Loucy (cell line): Measurements from ENCODE around the gene DAB1.

ENCODE experiments used
- H2AFZ ChIP-seq: fragments of 200-600 bp; sonication (generic); 2 replicates; pipeline ENCODE4 v1.6.0; 2016; ENCODE audit warnings: antibody characterized with exemption, mild to moderate bottlenecking, low read length, moderate library complexity
- H3F3A ChIP-seq: fragments of 200-600 bp; 2 replicates; pipeline ENCODE4 v1.6.0; 2016; ENCODE audit warnings: antibody characterized with exemption, low read depth, mild to moderate bottlenecking
- H3K27me3 ChIP-seq: fragments of 200-600 bp; sonication (generic); 2 replicates; pipeline ENCODE4 v1.6.1; 2014; ENCODE audit warnings: low read length, mild to moderate bottlenecking; ENCODE audit not compliant: insufficient read depth, poor library complexity, severe bottlenecking
- H3K36me3 ChIP-seq: fragments of 200-600 bp; sonication (generic); 2 replicates; pipeline ENCODE4 v1.6.1; 2016; ENCODE audit warnings: low read length; ENCODE audit not compliant: insufficient read depth
- H3K4me1 ChIP-seq: fragments of 200-600 bp; sonication (generic); 2 replicates; pipeline ENCODE4 v1.5.1; 2014; ENCODE audit warnings: low read length, mild to moderate bottlenecking; ENCODE audit not compliant: insufficient read depth, poor library complexity, severe bottlenecking
- H3K4me2 ChIP-seq: fragments of 200-600 bp; sonication (generic); 2 replicates; pipeline ENCODE4 v1.6.0; 2014; ENCODE audit warnings: antibody characterized with exemption, low read length, low read depth, mild to moderate bottlenecking; ENCODE audit not compliant: poor library complexity, severe bottlenecking
- H3K4me3 ChIP-seq: fragments of 200-600 bp; sonication (generic); 2 replicates; pipeline ENCODE4 v1.5.1; 2014; ENCODE audit warnings: low read length, mild to moderate bottlenecking, mixed read lengths; ENCODE audit not compliant: poor library complexity, severe bottlenecking
- H3K79me2 ChIP-seq: fragments of 200-600 bp; sonication (generic); 2 replicates; pipeline ENCODE4 v1.6.1; 2014; ENCODE audit warnings: low read length; ENCODE audit not compliant: insufficient read depth
- H3K9ac ChIP-seq: fragments of 200-600 bp; sonication (generic); 2 replicates; pipeline ENCODE4 v1.6.0; 2014; ENCODE audit warnings: mild to moderate bottlenecking, low read depth, low read length, moderate library complexity; ENCODE audit not compliant: poor library complexity, severe bottlenecking
- H3K9me2 ChIP-seq: fragments of 200-600 bp; sonication (generic); replicated peaks from 2 replicates; pipeline ENCODE4 v1.6.1; 2016; ENCODE audit warnings: low read depth, low read length, mixed read lengths
- H3K9me3 ChIP-seq: fragments of 200-600 bp; sonication (generic); 2 replicates; pipeline ENCODE4 v1.6.1; 2014; ENCODE audit warnings: mild to moderate bottlenecking, antibody characterized with exemption, low read length, low read depth; ENCODE audit not compliant: insufficient read depth
- H4K20me1 ChIP-seq: fragments of 200-600 bp; sonication (generic); 2 replicates; pipeline ENCODE4 v1.6.0; 2014; ENCODE audit warnings: antibody characterized with exemption, low read length, mild to moderate bottlenecking; ENCODE audit not compliant: insufficient read depth, poor library complexity, severe bottlenecking
- EZH2phosphoT487 ChIP-seq: fragments of 200-600 bp; IDR thresholded peaks from 2 replicates; pipeline ENCODE4 v1.6.1; 2018; ENCODE audit warnings: antibody characterized with exemption, mild to moderate bottlenecking, moderate library complexity, borderline replicate concordance
- TF ChIP-seq, protein P1 (sequence below): fragments of 200-600 bp; sonication (generic); conservative IDR thresholded peaks from 2 replicates; pipeline ENCODE4 v1.5.1; 2014; ENCODE audit warnings: mild to moderate bottlenecking, antibody characterized with exemption, low read length

Gene DAB1

DNA sequence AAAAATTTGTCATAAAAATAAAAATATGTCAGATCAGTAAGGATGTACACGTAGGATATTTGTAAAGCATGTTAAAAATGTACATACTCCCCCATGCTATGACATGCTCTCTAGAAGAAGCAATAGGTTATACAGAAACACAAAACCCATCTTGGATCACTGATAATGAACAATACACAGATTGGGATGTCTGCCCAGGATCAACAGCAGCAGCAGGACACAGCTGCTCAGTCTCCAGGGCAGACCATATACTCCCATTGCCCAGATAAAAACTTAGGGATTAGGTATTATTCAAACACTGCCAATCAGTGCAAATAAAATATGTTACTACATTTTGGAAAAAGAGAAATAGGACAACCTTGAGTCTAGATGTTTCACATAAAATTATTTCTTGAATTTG is 39.0 kb downstream of the DAB1 start:
- Histone ChIP-seq H3K4me2 (no peak overlapping the region), H3K79me2 (no peaks in the 10 kb centered on the region), H3K4me1 (no peaks in the 10 kb centered on the region), H4K20me1 (no peaks in the 10 kb centered on the region), H3K36me3 (no peaks in the 10 kb centered on the region), H3K9ac (no peak overlapping the region), H3K27me3 (no peaks in the 10 kb centered on the region), H3F3A (no peaks in the 10 kb centered on the region), H2AFZ (no peak overlapping the region), H3K9me3 (no peaks in the 10 kb centered on the region), H3K9me2 (no peaks in the 10 kb centered on the region), H3K4me3 (no peak overlapping the region)
- TF ChIP-seq EZH2phosphoT487, result no peak
- TF ChIP-seq, protein P1, sequence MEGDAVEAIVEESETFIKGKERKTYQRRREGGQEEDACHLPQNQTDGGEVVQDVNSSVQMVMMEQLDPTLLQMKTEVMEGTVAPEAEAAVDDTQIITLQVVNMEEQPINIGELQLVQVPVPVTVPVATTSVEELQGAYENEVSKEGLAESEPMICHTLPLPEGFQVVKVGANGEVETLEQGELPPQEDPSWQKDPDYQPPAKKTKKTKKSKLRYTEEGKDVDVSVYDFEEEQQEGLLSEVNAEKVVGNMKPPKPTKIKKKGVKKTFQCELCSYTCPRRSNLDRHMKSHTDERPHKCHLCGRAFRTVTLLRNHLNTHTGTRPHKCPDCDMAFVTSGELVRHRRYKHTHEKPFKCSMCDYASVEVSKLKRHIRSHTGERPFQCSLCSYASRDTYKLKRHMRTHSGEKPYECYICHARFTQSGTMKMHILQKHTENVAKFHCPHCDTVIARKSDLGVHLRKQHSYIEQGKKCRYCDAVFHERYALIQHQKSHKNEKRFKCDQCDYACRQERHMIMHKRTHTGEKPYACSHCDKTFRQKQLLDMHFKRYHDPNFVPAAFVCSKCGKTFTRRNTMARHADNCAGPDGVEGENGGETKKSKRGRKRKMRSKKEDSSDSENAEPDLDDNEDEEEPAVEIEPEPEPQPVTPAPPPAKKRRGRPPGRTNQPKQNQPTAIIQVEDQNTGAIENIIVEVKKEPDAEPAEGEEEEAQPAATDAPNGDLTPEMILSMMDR, result no peak

DNA sequence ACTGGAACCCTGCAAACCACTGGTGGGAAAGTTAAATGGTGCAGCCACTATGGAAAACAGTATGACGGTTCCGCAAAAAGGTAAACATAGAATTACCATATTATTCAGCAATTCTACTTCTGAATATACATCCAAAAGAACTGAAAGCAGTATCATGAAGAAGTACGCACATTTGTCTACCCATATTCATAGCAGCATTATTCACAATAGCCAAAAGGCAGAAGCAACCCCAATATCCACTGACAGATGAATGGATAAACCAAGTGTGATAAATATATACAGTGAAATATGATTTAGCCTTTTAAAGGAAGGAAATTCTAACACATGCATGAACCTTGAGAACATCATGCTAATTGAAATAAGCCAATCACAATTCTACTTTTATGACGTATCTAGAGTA is 39.6 kb downstream of the DAB1 start:
- Histone ChIP-seq H3K9me3 (no peaks in the 10 kb centered on the region), H3K4me3 (no peak overlapping the region), H3K27me3 (no peaks in the 10 kb centered on the region), H3K4me1 (no peaks in the 10 kb centered on the region), H2AFZ (no peak overlapping the region), H3F3A (no peaks in the 10 kb centered on the region), H3K9ac (no peak overlapping the region), H3K79me2 (no peaks in the 10 kb centered on the region), H3K4me2 (no peak overlapping the region), H3K9me2 (no peaks in the 10 kb centered on the region), H4K20me1 (no peaks in the 10 kb centered on the region), H3K36me3 (no peaks in the 10 kb centered on the region)
- no peak for TF ChIP-seq EZH2phosphoT487
- TF ChIP-seq, protein P1, result no peak

DNA sequence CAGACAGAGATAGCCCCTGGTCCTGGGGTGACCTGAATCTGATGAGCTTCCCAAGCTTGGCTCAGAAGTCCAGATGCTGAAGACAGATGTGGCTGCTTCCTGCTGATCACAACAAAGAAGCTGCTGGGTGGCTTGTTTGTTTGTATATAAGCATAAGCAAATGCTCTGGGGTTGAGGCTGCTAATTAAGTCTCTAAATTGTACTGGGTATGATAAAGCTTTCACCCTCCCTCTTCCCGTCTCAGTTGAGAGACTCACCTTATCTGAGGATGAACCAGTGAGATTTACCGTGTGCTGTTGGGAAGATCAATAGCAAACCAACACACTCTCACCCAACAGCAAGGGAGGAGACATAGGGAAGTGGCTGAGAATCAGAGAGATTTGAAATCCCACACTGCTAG is 42.0 kb downstream of the DAB1 start:
- Histone ChIP-seq H3F3A (no peaks in the 10 kb centered on the region), H3K27me3 (no peaks in the 10 kb centered on the region), H3K9me3 (no peaks in the 10 kb centered on the region), H3K79me2 (no peaks in the 10 kb centered on the region), H2AFZ (no peak overlapping the region), H3K9ac (no peak overlapping the region), H3K9me2 (no peaks in the 10 kb centered on the region), H4K20me1 (no peaks in the 10 kb centered on the region), H3K4me2 (no peak overlapping the region), H3K36me3 (no peaks in the 10 kb centered on the region), H3K4me1 (no peaks in the 10 kb centered on the region), H3K4me3 (no peak overlapping the region)
- TF ChIP-seq, protein P1, result no peak
- TF ChIP-seq EZH2phosphoT487, result no peak
